Endothelial cell of umbilical vein (primary cell): ENCODE measurements around the gene TNFSF9. TPM values are rescaled to one million over a fixed set of nuclear protein-coding genes. Genes with fewer than 3 reads are reported as not detected.

Experiments
- BruUV-seq: library from RNA; stranded (reverse); fragments of 400-500 nt; replicated peaks from 2 replicates; lab custom pipeline; 2021; lab: Mats Ljungman, UMichigan
- CTCF ChIA-PET: fragments of 300-600, 350-600 bp; sonication (Branson Sonifier 250); formaldehyde crosslinking; loops from one replicate; lab custom pipeline; 2021; ENCODE audit warnings: antibody characterized with exemption, inconsistent platforms; lab: Charles Lee
- POLR2A ChIA-PET: fragments of 300-600, 350-600 bp; sonication (Branson Sonifier 250); formaldehyde crosslinking; loops from one replicate; lab custom pipeline; 2021; ENCODE audit warnings: antibody characterized with exemption, inconsistent platforms; lab: Charles Lee
- DNase-seq: peaks from one replicate; pipeline ENCODE4 v3.0.0-alpha.2; 2011; ENCODE audit warnings: low read depth, low spot score
- FAIRE-seq: peaks from 2 replicates; lab custom pipeline; 2011; peaks lifted over from hg19 to GRCh38; lab: Jason Lieb, UNC
- H2AFZ ChIP-seq: 2 replicates; pipeline ENCODE4 v1.6.0; 2012; ENCODE audit warnings: low read depth, low read length, control low read depth, inconsistent platforms
- H3K27ac ChIP-seq: 2 replicates; pipeline ENCODE4 v1.5.1; 2011; ENCODE audit warnings: low read depth, mild to moderate bottlenecking, control low read depth, low read length, moderate library complexity; ENCODE audit not compliant: insufficient read depth
- H3K27me3 ChIP-seq, 2 experiments: 2 replicates each; pipeline versions ENCODE4 v1.6.0 to v1.6.1; 2011; ENCODE audit warnings: low read length in 2 of 2, mixed read lengths in 1 of 2; ENCODE audit not compliant: control insufficient read depth in 2 of 2, insufficient read depth in 2 of 2
- H3K36me3 ChIP-seq, 2 experiments: 2 replicates in 1 of 2; 3 replicates in 1 of 2; pipeline ENCODE4 v1.5.1; 2011; ENCODE audit warnings: low read length in 2 of 2, mild to moderate bottlenecking in 1 of 2, moderate library complexity in 1 of 2; ENCODE audit not compliant: control insufficient read depth in 2 of 2, insufficient read depth in 2 of 2; ENCODE audit errors: extremely low read depth in 1 of 2
- H3K4me1 ChIP-seq: 3 replicates; pipeline ENCODE4 v1.5.1; 2011; ENCODE audit warnings: mild to moderate bottlenecking, low read length; ENCODE audit not compliant: control insufficient read depth, insufficient read depth; ENCODE audit errors: extremely low read depth
- H3K4me2 ChIP-seq: 2 replicates; pipeline ENCODE4 v1.6.1; 2011; ENCODE audit warnings: low read length, control low read depth, mixed read lengths; ENCODE audit not compliant: insufficient read depth
- H3K4me3 ChIP-seq, 3 experiments: fragments of 200-600 bp in 1 of 3; sonication (generic), shearing (Covaris generic) in 1 of 3; replicated peaks in 1 of 3; 2 replicates each; pipeline ENCODE4 v1.5.1; 2011 to 2016; ENCODE audit warnings: control low read depth in 3 of 3, low read length in 3 of 3, mild to moderate bottlenecking in 2 of 3, inconsistent platforms in 1 of 3, low read depth in 1 of 3, moderate library complexity in 1 of 3; ENCODE audit not compliant: insufficient read depth in 1 of 3
- H3K79me2 ChIP-seq: 2 replicates; pipeline ENCODE4 v1.6.0; 2012; ENCODE audit warnings: low read length, inconsistent platforms; ENCODE audit not compliant: control insufficient read depth, insufficient read depth
- H3K9ac ChIP-seq: replicated peaks from 2 replicates; pipeline ENCODE3; 2011; ENCODE audit warnings: low read length, control low read depth; ENCODE audit not compliant: insufficient read depth; ENCODE audit errors: extremely low read depth
- H3K9me1 ChIP-seq: replicated peaks from 3 replicates; pipeline ENCODE4 v1.6.0; 2011; ENCODE audit warnings: mild to moderate bottlenecking, low read length; ENCODE audit not compliant: control insufficient read depth, insufficient read depth; ENCODE audit errors: extremely low read depth
- H3K9me3 ChIP-seq: replicated peaks from 2 replicates; pipeline ENCODE4 v1.5.1; 2012; ENCODE audit warnings: low read length, inconsistent platforms; ENCODE audit not compliant: control insufficient read depth, insufficient read depth
- H4K20me1 ChIP-seq: replicated peaks from 2 replicates; pipeline ENCODE3; 2011; ENCODE audit warnings: mild to moderate bottlenecking, low read length; ENCODE audit not compliant: control insufficient read depth, insufficient read depth; ENCODE audit errors: extremely low read depth
- EZH2 ChIP-seq: IDR thresholded peaks from 2 replicates; pipeline ENCODE4 v1.6.1; 2012; ENCODE audit warnings: borderline replicate concordance, low read depth, mild to moderate bottlenecking, moderate library complexity, low read length, inconsistent platforms; ENCODE audit not compliant: severe bottlenecking
- FOS ChIP-seq: IDR thresholded peaks from 2 replicates; pipeline ENCODE4 v1.6.1; 2011; ENCODE audit warnings: mild to moderate bottlenecking, low read length, moderate library complexity, borderline replicate concordance; ENCODE audit not compliant: insufficient read depth
- GATA2 ChIP-seq: IDR thresholded peaks from 2 replicates; pipeline ENCODE4 v1.7.0; 2011; ENCODE audit warnings: low read depth, mild to moderate bottlenecking, moderate library complexity, mixed read lengths, low read length; ENCODE audit not compliant: insufficient read length, insufficient read depth
- JUN ChIP-seq: IDR thresholded peaks from 2 replicates; pipeline ENCODE4 v1.6.1; 2011; ENCODE audit warnings: borderline replicate concordance, low read depth; ENCODE audit not compliant: insufficient read length, insufficient read depth
- MYC ChIP-seq: IDR thresholded peaks from one replicate; pipeline ENCODE4 v1.6.1; 2011; ENCODE audit warnings: mild to moderate bottlenecking, low read depth, low read length
- POLR2A ChIP-seq: IDR thresholded peaks from 2 replicates; pipeline ENCODE4 v1.6.1; 2012; ENCODE audit warnings: low read depth, mild to moderate bottlenecking, control low read depth, low read length
- POLR2AphosphoS5 ChIP-seq: IDR thresholded peaks from 2 replicates; pipeline ENCODE4 v1.6.1; 2012; ENCODE audit warnings: low read depth, mild to moderate bottlenecking, control low read depth, low read length, moderate library complexity; ENCODE audit not compliant: insufficient read depth
- dilution Hi-C: fragments of 300-500 bp; cut with MboI; formaldehyde crosslinking; loops from one replicate; pipeline ENCODE4 v1.15.0; 2019; ENCODE audit warnings: low sequenced_read_pairs; ENCODE audit not compliant: extremely low pct_ligation_motif_present
- intact Hi-C: fragments of 100-400 bp; cut with micrococcal nuclease; formaldehyde crosslinking; loops from one replicate; pipeline ENCODE4 v1.10.0; 2022
- polyA plus RNA-seq, 4 experiments: library from polyadenylated mRNA; depleted of rRNA in 3 of 4; stranded (reverse) in 3 of 4; unstranded in 1 of 4; fragments of >200 nt; gene quantifications; 2 replicates each; pipeline versions ENCODE4 v1.2.1 to v1.2.3, GENCODE V29; 2011 to 2012; ENCODE audit warnings: missing spikeins in 1 of 4
- total RNA-seq: library from RNA; stranded (reverse); gene quantifications from 2 replicates; pipeline ENCODE4 v1.2.3, GENCODE V29; 2021
- TF ChIP-seq, protein P1 (sequence below), 2 donors: IDR thresholded peaks; 1 replicate in 1 of 2; 2 replicates in 1 of 2; pipeline ENCODE4 v1.5.1; 2011; ENCODE audit warnings: low read length in 2 of 2, mild to moderate bottlenecking in 2 of 2, moderate library complexity in 2 of 2, control low read depth in 1 of 2, inconsistent platforms in 1 of 2, low read depth in 1 of 2; ENCODE audit not compliant: insufficient read depth in 1 of 2; ENCODE audit errors: extremely low read depth in 1 of 2
- TF ChIP-seq, protein P2 (sequence below): IDR thresholded peaks from 2 replicates; pipeline ENCODE4 v1.6.1; 2011; ENCODE audit not compliant: insufficient read depth, insufficient read length

TNFSF9 gene
- total and polyA plus RNA-seq, 2 donors (not counting 3 experiments of a cell fraction or from before 2014, with no cell fraction given): 0.52 to 0.53 TPM

DNA sequence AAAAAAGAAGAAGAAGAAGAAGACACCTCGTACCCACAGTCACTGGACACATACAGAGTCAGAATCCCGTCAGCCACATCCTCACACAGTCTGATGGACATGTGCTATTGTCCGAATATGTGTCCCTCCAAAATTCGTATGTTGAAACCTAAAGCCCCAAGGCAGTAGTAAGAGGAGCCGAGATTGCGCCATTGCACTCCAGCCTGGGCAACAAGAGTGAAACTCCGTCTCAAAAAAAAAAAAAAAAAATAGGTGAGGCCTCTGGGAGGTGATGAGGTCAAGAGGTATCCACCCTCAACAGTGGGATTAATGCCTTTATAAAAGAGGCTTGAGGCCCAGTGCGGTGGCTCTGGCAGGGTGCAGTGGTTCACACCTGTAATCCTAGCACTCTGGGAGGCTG lies 46.6 kb upstream of the TNFSF9 start:
- TF ChIP-seq FOS (no peak), POLR2AphosphoS5 (no peak), EZH2 (no peak), MYC (no peak), POLR2A (no peak), GATA2 (no peak), JUN (no peak)
- TF ChIP-seq, protein P1, sequence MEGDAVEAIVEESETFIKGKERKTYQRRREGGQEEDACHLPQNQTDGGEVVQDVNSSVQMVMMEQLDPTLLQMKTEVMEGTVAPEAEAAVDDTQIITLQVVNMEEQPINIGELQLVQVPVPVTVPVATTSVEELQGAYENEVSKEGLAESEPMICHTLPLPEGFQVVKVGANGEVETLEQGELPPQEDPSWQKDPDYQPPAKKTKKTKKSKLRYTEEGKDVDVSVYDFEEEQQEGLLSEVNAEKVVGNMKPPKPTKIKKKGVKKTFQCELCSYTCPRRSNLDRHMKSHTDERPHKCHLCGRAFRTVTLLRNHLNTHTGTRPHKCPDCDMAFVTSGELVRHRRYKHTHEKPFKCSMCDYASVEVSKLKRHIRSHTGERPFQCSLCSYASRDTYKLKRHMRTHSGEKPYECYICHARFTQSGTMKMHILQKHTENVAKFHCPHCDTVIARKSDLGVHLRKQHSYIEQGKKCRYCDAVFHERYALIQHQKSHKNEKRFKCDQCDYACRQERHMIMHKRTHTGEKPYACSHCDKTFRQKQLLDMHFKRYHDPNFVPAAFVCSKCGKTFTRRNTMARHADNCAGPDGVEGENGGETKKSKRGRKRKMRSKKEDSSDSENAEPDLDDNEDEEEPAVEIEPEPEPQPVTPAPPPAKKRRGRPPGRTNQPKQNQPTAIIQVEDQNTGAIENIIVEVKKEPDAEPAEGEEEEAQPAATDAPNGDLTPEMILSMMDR (IDR thresholded peaks at IDR 0.05; ENCODE audit: extremely low read depth in 1 of 2, insufficient read depth in 1 of 2, low read depth in 1 of 2, low read length in 2 of 2): no peak
- TF ChIP-seq, protein P2, sequence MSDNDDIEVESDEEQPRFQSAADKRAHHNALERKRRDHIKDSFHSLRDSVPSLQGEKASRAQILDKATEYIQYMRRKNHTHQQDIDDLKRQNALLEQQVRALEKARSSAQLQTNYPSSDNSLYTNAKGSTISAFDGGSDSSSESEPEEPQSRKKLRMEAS: no peak
- POLR2A ChIA-PET: no interaction called here
- no peaks in the 10 kb centered on the region for H4K20me1 ChIP-seq
- no peak overlapping the region for H2AFZ ChIP-seq
- no peaks in the 10 kb centered on the region for H3K9me1 ChIP-seq
- H3K36me3 ChIP-seq: no peaks in the 10 kb centered on the region
- no peak overlapping the region for H3K4me3 ChIP-seq
- H3K9me3 ChIP-seq: no peaks in the 10 kb centered on the region
- DNase-seq (no peak), FAIRE-seq (no peak)
- H3K4me1 ChIP-seq: no peaks in the 10 kb centered on the region
- H3K27ac ChIP-seq: no peak overlapping the region
- CTCF ChIA-PET: interaction anchor here (0.7 kb wide), 1 partner anchor 230 kb away, joined by 3 read pairs; no protein-coding TSS in a partner anchor
- H3K27me3 ChIP-seq: no peaks in the 10 kb centered on the region
- no peak overlapping the region for H3K4me2 ChIP-seq
- H3K9ac ChIP-seq: no peak overlapping the region
- no TSS peak for BruUV-seq
- intact Hi-C loops: no loop called here
- dilution Hi-C loops: no loop called here
- no peaks in the 10 kb centered on the region for H3K79me2 ChIP-seq
